ENCODE results near the gene SUZ12.
"Not testable (repeated sequence)": the region's sequence is repeated elsewhere in the genome, so short reads cannot be mapped to it uniquely, and the experiment has no call there.

Gene SUZ12

GRCh38 chr17:32007463-32008298 is 70.9 kb downstream of the SUZ12 start:
- TF ChIP-seq ZNF274 (IDR thresholded peaks at IDR 0.05; ENCODE audit: low read depth, low read length), result no peak

GRCh38 chr17:32009262-32009542 is 72.4 kb downstream of the SUZ12 start:
- no peak for TF ChIP-seq ZNF274 (IDR thresholded peaks at IDR 0.05; ENCODE audit: low read depth, low read length)
- H3K4me3 ChIP-seq (ENCODE audit: low read length), result peak overlapping the region; percentile 95; the same call in 1 of the 2 replicates

More at GRCh38 chr17:32007463-32008298, 70.9 kb downstream of the SUZ12 start:
- H3K4me3 ChIP-seq (ENCODE audit: low read length), result peak overlapping the region; percentile 95

GRCh38 chr17:32010114-32010513 is 73.3 kb downstream of the SUZ12 start:
- TF ChIP-seq ZNF274 (IDR thresholded peaks at IDR 0.05; ENCODE audit: low read depth, low read length), result no peak
- H3K4me3 ChIP-seq (ENCODE audit: low read length), result no peak overlapping the region

- no peak overlapping the region for H3K4me3 ChIP-seq (ENCODE audit: low read length)
- TF ChIP-seq ZNF274 (IDR thresholded peaks at IDR 0.05; ENCODE audit: low read depth, low read length), result no peak
These were observed 78.6 kb downstream of the SUZ12 start for GRCh38 chr17:32015245-32016013.

DNA sequence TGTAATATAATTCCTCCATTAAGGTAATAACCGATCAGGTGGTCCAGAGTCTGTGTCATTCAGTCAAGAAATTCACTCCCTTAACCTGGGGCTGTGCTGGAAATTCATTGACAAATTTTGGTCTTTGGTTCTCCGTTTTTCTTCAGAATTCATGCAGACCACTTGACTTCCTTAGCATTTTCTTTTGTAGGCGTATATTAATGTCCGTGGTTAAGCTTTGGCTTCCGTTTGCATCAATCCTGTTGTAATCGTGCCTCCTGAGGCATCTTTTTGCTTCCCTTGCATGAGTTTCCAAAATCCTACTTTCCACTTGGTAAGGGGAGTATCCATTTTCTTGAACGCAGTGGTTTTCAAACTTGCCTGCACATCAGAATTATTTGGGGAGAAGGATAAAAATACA is 79.4 kb downstream of the SUZ12 start:
- no peak overlapping the region for H3K4me3 ChIP-seq (ENCODE audit: low read length)

GRCh38 chr17:32019228-32019627 is 82.4 kb downstream of the SUZ12 start:
- TF ChIP-seq ZNF274 (IDR thresholded peaks at IDR 0.05; ENCODE audit: low read depth, low read length), result no peak
- no peak overlapping the region for H3K4me3 ChIP-seq (ENCODE audit: low read length)

More for the DNA sequence above, 79.4 kb downstream of the SUZ12 start:
- no peak for TF ChIP-seq ZNF274 (IDR thresholded peaks at IDR 0.05; ENCODE audit: low read depth, low read length)

DNA sequence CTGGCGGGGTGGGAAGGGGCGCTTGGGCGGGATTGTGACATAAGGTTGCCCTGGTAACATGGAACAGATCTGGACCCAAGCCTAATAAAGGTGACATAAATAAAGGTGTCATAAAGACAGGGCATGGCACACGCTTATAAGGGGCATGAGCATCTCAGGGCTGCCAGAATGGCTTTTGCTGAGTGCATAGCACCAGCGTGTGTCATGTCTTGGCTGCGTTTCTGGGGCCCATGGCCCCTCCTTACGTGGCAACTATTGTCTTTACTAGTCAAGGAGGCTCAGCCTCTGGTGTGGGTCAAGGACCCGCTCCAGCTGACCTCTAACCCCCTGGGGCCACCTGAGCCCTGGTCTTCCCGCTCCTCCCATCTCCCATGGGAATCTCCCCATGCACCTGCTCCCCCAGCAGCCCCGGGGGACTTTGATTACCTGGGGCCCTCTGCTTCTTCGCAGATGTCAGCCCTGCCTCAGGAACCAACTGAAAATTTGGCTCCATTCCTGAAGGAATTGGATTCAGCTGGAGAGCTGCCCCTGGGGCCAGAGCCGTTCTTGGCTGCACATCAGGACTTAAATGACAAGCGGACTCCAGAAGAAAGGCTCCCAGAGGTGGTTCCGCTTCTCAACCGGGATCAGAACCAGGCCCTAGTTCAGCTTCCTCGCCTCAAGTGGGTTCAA is 84.3 kb downstream of the SUZ12 start:
- no peak overlapping the region for H3K4me3 ChIP-seq (ENCODE audit: low read length)
- TF ChIP-seq ZNF274 (IDR thresholded peaks at IDR 0.05; ENCODE audit: low read depth, low read length), result no peak

DNA sequence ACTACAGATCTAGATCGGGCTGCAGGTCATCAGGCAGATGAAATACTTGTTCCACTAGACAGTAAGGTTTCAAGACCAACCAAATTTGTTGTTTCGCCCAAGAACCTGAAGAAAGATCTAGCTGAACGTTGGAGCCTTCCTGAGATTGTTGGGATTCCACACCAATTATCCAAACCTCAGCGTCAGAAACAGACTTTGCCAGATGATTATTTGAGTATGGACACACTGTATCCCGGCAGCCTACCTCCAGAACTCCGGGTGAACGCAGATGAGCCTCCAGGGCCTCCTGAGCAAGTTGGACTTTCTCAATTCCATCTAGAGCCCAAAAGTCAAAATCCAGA is 84.8 kb downstream of the SUZ12 start:
- TF ChIP-seq ZNF274 (IDR thresholded peaks at IDR 0.05; ENCODE audit: low read depth, low read length), result no peak
- H3K4me3 ChIP-seq (ENCODE audit: low read length), result no peak overlapping the region

GRCh38 chr17:32022554-32022953 is 85.7 kb downstream of the SUZ12 start:
- H3K4me3 ChIP-seq (ENCODE audit: low read length), result not testable (repeated sequence)

GRCh38 chr17:32027271-32027670 is 90.5 kb downstream of the SUZ12 start:
- H3K4me3 ChIP-seq (ENCODE audit: low read length), result not testable (repeated sequence)

DNA sequence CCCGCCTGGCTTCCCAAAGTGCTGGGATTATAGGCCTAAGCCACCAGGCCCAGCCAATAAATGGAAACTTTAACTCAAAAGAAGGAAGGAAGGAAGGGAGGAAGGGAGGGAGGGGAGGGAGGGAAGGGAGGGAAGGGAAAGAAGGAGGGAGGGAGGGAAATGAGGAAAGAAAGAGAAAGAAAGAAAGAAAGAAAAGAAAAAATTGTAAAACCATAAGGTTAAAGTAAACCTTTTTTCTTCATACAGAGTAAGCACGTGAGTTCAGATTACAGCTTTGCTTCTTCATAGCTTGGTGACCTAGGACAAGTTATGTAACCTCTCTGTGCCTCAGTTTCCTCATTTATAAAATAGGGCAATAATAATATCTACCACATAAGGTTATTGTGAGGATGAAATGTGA is 96.4 kb downstream of the SUZ12 start:
- no peak for TF ChIP-seq ZNF274 (IDR thresholded peaks at IDR 0.05; ENCODE audit: low read depth, low read length)
- no peak overlapping the region for H3K4me3 ChIP-seq (ENCODE audit: low read length)

GRCh38 chr17:32033812-32034211 is 97.0 kb downstream of the SUZ12 start:
- H3K4me3 ChIP-seq (ENCODE audit: low read length), result not testable (repeated sequence)

GRCh38 chr17:32040246-32040645 is 103.4 kb downstream of the SUZ12 start:
- H3K4me3 ChIP-seq (ENCODE audit: low read length), result not testable (repeated sequence)

- not testable (repeated sequence) for H3K4me3 ChIP-seq (ENCODE audit: low read length)
These were observed 104.6 kb downstream of the SUZ12 start for GRCh38 chr17:32041306-32041875.

- not testable (repeated sequence) for H3K4me3 ChIP-seq (ENCODE audit: low read length)
These were observed 105.5 kb downstream of the SUZ12 start for GRCh38 chr17:32042266-32042665.

GRCh38 chr17:32045611-32046010 is 108.8 kb downstream of the SUZ12 start:
- H3K4me3 ChIP-seq (ENCODE audit: low read length), result not testable (repeated sequence)

DNA sequence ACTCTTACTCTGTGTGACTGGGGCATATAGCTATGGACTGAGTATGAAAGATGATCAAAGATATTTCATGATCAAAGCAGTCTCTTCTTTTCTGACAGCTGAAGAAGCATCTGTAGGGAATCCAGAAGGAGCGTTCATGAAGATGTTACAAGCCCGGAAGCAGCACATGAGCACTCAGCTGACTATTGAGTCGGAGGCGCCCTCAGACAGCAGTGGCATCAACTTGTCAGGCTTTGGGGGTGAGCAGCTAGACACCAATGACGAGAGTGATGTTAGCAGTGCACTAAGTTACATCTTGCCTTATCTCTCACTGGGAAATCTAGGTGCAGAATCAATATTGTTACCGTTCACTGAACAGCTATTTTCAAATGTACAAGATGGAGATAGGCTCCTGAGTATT is 110.9 kb downstream of the SUZ12 start:
- H3K4me3 ChIP-seq (ENCODE audit: low read length), result not testable (repeated sequence)
